Measurements from ENCODE around the gene GLUD2.
"Not testable (repeated sequence)": the region's sequence is repeated elsewhere in the genome, so short reads cannot be mapped to it uniquely, and the experiment has no call there.

GLUD2 gene

DNA sequence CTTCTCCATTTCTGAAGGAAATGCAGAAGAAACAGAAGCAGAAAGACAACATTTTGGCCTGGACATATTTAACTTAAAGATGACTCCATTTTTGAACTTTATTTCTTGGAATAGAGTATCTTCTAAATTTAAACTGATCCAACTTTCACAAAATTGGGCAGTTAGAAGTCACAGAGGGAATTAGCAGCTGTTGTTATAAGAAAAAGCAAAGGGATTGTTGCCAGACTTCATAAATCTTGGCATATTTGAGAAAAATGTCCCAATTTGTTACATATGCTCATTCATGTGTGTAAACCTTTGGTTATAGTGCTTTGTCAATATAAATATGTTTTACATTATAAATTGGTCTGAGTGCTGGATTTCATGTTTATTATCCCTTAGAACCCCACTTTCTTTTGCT is 3.4 kb downstream of the GLUD2 start:
- DNase-seq (ENCODE audit: low spot score): no peak
- Mint-ChIP-seq H3K27ac (no peak overlapping the region), H3K36me3 (ENCODE audit: low read depth) (no peaks in the 10 kb centered on the region), H3K4me3 (no peak overlapping the region), H3K4me1 (ENCODE audit: low read depth) (peaks cover 5% of the 10 kb centered on the region), H3K9me3 (no peaks in the 10 kb centered on the region), H3K27me3 (ENCODE audit: low read depth) (peaks cover 7% of the 10 kb centered on the region)

DNA sequence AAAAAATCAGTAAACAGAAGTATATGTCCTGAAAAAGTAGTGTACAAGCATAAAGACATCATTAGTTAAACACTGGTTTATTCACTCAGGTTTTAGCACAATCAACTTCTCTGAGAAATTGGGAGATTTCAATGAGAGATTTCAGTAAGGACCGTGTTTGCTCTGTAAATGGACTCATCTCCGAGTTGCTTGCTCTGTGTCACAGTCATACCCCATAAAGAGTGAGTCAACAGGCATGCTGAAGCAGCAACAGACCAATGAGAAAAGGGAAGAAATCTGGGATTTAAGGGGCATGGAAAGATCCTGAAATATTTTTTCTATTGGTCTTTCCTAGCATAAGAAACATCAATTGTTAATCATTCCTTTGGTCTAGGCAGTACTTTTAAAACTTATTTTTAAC is 4.7 kb downstream of the GLUD2 start:
- DNase-seq (ENCODE audit: low spot score): no peak
- no peak overlapping the region for H3K27ac Mint-ChIP-seq

DNA sequence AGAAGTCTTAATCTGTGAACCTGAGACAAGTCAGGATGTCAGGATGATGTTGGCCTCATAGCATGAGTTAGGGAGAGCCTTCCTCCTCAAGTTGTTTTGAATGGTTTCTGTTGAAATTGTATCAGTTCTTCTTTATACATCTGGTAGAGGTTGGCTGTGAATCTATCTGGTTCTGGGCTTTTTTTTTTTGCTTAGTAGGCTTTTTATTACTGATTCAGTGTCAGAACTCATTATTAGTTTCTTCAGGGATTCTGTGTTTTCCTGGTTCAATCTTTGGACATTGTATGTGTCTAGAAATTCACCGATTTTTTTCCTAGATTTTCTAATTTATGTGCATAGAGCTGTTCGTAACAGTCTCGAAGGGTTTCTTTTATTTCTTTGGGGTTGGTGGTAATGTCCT is 14.9 kb downstream of the GLUD2 start:
- Mint-ChIP-seq H3K36me3 (ENCODE audit: low read depth) (no peaks in the 10 kb centered on the region), H3K4me1 (ENCODE audit: low read depth) (no peaks in the 10 kb centered on the region), H3K9me3 (no peaks in the 10 kb centered on the region), H3K27ac (no peak overlapping the region), H3K4me3 (no peak overlapping the region), H3K27me3 (ENCODE audit: low read depth) (no peaks in the 10 kb centered on the region)
- no peak for DNase-seq (ENCODE audit: low spot score)

More for the DNA sequence above, 4.7 kb downstream of the GLUD2 start:
- H3K4me1 Mint-ChIP-seq (ENCODE audit: low read depth): peaks cover 2% of the 10 kb centered on the region
- H3K27me3 Mint-ChIP-seq (ENCODE audit: low read depth): no peaks in the 10 kb centered on the region
- no peaks in the 10 kb centered on the region for H3K36me3 Mint-ChIP-seq (ENCODE audit: low read depth)
- no peak overlapping the region for H3K4me3 Mint-ChIP-seq
- H3K9me3 Mint-ChIP-seq: no peaks in the 10 kb centered on the region

DNA sequence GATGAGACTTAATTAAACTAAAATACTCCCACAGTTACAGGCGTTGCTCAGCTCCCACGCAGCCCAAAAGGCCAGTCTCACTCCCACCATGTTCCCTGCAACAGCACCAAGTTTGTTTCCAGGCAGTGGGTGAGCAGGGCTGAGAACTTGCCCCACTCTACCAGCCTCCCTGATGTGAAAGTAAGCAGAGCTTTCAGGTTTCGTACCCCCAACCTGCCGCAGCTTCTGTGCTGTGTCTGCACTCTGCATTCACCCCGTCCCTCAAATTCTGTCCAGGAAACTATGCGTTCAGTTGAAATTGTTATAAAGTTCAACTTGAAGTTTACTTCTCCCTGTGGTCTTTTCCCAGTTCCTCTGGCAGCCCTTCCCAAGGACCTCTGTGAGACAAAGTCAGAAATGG is 17.2 kb downstream of the GLUD2 start:
- H3K36me3 Mint-ChIP-seq (ENCODE audit: low read depth): no peaks in the 10 kb centered on the region
- no peak overlapping the region for H3K4me3 Mint-ChIP-seq
- H3K4me1 Mint-ChIP-seq (ENCODE audit: low read depth): no peaks in the 10 kb centered on the region
- H3K27ac Mint-ChIP-seq: no peak overlapping the region
- H3K27me3 Mint-ChIP-seq (ENCODE audit: low read depth): no peaks in the 10 kb centered on the region
- H3K9me3 Mint-ChIP-seq: no peaks in the 10 kb centered on the region
- no peak for DNase-seq (ENCODE audit: low spot score)

DNA sequence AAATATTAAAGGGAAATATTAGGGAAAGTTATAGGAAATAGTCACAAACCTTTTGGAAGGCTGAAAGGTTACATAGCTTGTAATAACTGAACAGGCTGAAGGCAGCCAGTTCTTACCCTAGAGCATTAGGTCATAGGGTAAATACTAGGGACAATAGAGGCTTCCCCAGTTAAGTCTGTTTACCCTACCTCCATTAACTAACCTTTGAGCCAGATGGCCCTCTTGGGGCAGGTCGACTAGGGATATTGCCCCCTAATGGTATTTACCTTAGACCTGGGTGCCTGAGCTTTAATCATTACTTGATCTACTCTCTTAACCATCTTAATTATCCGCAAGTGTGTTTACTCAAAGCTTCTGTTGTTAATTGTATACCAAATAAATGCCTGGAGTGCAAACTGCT is 36.8 kb downstream of the GLUD2 start:
- not testable (repeated sequence) for DNase-seq (ENCODE audit: low spot score); H3K27ac Mint-ChIP-seq; H3K4me3 Mint-ChIP-seq; H3K9me3 Mint-ChIP-seq; H3K4me1 Mint-ChIP-seq (ENCODE audit: low read depth); H3K36me3 Mint-ChIP-seq (ENCODE audit: low read depth); H3K27me3 Mint-ChIP-seq (ENCODE audit: low read depth)

DNA sequence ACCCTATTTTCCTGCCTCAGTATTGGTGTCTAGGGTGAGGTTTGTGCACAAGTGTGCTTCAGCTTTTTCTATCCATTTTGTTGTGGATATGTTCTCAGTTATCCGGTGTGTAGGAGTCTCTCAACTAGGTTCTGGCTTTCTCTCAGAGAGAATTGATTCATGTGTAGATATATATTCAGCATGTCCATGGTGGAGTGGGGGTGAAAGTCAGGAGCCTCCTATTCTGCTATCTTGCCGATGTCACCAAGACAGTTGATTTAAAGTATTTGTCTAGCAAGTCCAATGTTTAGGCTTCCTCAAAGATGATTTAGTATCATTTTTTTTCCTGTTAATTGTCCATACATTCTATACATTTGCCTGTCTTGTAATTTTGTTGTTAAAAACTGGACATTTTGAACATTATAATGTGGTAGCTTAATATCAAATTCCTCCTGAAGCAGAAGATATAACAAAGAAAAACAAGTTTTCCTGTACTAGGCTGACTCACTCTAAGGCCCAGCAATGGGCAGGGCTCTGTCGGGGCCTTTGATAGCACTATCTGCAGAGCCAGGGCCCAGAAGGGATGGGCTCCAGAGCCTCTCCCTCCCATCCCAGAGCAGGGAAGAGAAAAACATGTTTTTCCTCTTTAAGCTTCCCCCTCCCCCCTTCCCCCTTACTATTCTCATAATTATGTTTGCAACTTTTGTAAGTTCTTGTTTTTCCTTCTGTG is 37.6 kb downstream of the GLUD2 start:
- Mint-ChIP-seq H3K36me3 (ENCODE audit: low read depth) (no peaks in the 10 kb centered on the region), H3K4me1 (ENCODE audit: low read depth) (no peaks in the 10 kb centered on the region), H3K9me3 (no peaks in the 10 kb centered on the region), H3K4me3 (no peak overlapping the region), H3K27ac (no peak overlapping the region), H3K27me3 (ENCODE audit: low read depth) (no peaks in the 10 kb centered on the region)
- DNase-seq (ENCODE audit: low spot score): no peak

DNA sequence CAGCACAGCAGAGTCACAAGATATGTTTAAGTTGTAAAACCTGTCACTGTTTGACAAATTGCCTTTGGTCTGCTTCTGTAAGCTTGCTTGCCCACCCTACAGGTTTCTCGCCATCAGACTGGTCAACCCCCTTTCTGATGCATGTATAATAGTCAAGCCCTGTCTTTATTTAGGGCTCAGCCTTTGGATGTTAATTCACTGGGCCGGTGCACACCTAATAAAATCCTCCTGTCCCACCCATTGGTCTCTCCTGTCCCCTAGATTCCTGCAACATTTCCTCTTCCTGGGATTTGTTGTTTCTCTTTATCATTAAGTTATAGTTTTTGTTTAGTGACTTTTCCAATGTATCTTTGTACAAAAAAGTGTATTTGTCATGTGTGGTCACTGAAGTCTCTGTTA is 38.2 kb downstream of the GLUD2 start:
- no peaks in the 10 kb centered on the region for H3K36me3 Mint-ChIP-seq (ENCODE audit: low read depth)
- no peaks in the 10 kb centered on the region for H3K9me3 Mint-ChIP-seq
- no peaks in the 10 kb centered on the region for H3K4me1 Mint-ChIP-seq (ENCODE audit: low read depth)
- no peak for DNase-seq (ENCODE audit: low spot score)
- H3K27me3 Mint-ChIP-seq (ENCODE audit: low read depth): no peaks in the 10 kb centered on the region
- no peak overlapping the region for H3K27ac Mint-ChIP-seq
- H3K4me3 Mint-ChIP-seq: no peak overlapping the region

DNA sequence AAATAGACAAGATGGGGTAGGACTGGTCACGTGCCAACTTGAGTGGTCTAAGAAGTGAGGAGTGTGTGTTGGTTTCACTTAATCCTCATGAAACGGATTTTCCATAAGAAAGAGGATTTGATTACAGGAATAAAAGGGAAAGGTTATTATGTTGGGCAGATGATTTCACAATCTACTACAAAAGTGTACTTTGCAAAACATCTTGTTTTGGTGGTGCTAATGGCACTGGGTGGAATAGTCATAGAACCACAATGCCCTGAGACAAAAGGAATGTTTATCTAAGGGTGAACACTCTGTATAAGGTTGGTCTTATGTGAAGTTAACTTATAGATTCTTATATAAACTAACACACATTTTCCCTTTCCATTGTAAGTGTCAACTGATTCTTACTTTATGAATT is 45.6 kb downstream of the GLUD2 start:
- Mint-ChIP-seq H3K27ac (no peak overlapping the region), H3K9me3 (no peaks in the 10 kb centered on the region), H3K27me3 (ENCODE audit: low read depth) (no peaks in the 10 kb centered on the region), H3K4me3 (no peak overlapping the region), H3K36me3 (ENCODE audit: low read depth) (no peaks in the 10 kb centered on the region), H3K4me1 (ENCODE audit: low read depth) (no peaks in the 10 kb centered on the region)
- no peak for DNase-seq (ENCODE audit: low spot score)

Data from T-helper 2 cell treated with Interferon-gamma antibody and Interleukin-4, amounts not matched to agents 5 μg/mL and 100 μg/mL, for 36 hours (primary cell).